Stimulated activated CD8-positive, alpha-beta memory T cell treated with anti-CD3 and anti-CD28 coated beads, Interleukin-12 subunit alpha, Interleukin-12 subunit beta, amount 100 ng/mL, for 4 hours (primary cell): ENCODE measurements around the gene CELSR2.

Experiments
- DNase-seq: peaks from one replicate; pipeline ENCODE4 v3.0.0-alpha.2; 2020; ENCODE audit warnings: low read depth

Gene CELSR2

DNA sequence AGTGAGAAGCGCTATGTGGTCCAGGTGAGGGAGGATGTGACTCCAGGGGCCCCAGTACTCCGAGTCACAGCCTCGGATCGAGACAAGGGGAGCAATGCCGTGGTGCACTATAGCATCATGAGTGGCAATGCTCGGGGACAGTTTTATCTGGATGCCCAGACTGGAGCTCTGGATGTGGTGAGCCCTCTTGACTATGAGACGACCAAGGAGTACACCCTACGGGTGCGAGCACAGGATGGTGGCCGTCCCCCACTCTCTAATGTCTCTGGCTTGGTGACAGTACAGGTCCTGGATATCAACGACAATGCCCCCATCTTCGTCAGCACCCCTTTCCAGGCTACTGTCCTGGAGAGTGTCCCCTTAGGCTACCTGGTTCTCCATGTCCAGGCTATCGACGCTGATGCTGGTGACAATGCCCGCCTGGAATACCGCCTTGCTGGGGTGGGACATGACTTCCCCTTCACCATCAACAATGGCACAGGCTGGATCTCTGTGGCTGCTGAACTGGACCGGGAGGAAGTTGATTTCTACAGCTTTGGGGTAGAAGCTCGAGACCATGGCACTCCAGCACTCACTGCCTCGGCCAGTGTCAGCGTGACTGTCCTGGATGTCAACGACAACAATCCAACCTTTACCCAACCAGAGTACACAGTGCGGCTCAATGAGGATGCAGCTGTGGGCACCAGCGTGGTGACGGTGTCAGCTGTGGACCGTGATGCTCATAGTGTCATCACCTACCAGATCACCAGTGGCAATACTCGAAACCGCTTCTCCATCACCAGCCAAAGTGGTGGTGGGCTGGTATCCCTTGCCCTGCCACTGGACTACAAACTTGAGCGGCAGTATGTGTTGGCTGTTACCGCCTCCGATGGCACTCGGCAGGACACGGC is 2.2 kb downstream of the CELSR2 start:
- no peak for DNase-seq

GRCh38 chr1:109252167-109252892 is 3.0 kb downstream of the CELSR2 start:
- DNase-seq: no peak

GRCh38 chr1:109252893-109253802 is 3.8 kb downstream of the CELSR2 start:
- DNase-seq: no peak

GRCh38 chr1:109253803-109254620 is 4.7 kb downstream of the CELSR2 start:
- DNase-seq: no peak

- DNase-seq: no peak
Observed at GRCh38 chr1:109254621-109255096, 5.3 kb downstream of the CELSR2 start.

- no peak for DNase-seq
Observed at GRCh38 chr1:109255097-109255651, 5.8 kb downstream of the CELSR2 start.

DNA sequence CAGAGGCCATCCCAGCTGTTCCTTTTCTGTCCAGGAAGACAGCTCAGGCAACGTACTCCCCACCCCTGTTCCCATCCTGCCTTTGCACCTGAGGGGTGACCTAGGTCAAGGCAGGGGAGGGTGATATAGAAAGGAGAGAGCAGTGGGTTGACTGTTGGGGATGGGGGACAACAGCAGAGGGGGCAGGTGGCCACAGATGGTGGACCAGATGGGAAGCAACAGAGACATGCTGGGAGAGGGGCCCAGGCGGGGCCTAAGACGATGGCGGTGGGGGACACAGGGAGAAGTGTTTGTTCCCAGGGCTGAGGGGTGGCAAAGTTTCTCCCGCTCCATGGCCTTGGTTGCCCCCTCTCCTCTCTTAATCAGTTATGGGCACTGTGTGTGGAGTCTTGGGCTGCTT is 6.3 kb downstream of the CELSR2 start:
- DNase-seq: no peak

GRCh38 chr1:109256085-109256484 is 6.7 kb downstream of the CELSR2 start:
- DNase-seq: no peak

- DNase-seq: no peak
Observed at GRCh38 chr1:109256971-109257681, 7.8 kb downstream of the CELSR2 start.

DNA sequence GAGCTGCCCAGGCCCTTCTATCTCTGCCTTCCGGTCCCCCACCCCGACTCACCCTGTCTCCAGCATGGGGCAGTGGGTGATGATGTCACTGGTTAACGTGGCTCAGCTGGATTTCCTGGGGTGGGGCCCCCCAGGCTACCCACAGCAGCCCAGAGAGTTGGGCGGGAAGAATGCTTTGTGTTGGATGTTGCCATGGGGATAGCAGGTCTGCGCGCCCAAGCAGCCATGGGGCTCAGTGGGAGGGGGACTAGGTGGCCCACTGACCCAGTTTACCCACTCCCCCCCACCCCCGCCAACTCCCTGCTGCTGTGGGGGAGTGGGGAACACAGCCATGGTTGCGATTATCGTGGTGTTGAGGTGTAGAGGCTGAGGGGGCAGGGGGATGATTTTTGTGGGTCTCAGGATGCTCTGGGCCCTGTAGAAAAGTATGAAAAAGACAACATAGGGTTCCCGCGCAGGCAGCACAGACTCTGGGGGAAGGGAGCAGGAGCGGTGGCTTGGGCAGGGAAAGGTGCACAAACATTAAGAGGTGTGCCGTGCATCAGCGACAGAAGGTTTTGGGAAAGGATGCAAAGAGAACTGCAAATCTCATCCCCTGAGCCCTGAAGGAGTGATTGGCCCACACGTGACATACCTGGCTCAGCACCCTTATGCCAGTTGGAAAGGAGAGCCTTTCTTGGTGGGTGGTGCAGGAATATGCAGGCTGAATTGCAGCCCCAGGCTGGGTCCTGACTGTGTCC is 8.5 kb downstream of the CELSR2 start:
- DNase-seq: no peak

DNA sequence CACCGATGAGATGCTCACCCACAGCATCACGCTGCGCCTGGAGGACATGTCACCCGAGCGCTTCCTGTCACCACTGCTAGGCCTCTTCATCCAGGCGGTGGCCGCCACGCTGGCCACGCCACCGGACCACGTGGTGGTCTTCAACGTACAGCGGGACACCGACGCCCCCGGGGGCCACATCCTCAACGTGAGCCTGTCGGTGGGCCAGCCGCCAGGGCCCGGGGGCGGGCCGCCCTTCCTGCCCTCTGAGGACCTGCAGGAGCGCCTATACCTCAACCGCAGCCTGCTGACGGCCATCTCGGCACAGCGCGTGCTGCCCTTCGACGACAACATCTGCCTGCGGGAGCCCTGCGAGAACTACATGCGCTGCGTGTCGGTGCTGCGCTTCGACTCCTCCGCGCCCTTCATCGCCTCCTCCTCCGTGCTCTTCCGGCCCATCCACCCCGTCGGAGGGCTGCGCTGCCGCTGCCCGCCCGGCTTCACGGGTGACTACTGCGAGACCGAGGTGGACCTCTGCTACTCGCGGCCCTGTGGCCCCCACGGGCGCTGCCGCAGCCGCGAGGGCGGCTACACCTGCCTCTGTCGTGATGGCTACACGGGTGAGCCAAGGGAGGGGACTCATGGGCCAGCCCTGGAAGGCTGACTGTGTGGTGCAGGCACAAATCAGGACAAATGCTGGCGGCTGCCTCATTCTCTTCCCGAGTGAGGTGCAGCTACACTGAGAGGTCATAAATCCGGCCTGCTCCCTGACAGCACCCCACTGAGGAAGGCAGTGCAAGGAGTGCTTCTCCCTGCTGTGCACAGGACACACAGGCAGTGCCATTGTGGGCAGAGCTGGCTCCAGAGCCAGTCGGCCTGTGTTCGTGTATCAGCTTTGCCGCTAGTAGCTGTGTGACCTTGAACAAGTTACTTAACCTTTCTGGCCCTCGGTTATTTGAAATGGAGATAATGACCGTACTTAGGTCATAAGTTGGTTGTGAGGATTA is 9.4 kb downstream of the CELSR2 start:
- DNase-seq: no peak

- no peak for DNase-seq
Observed at GRCh38 chr1:109259674-109260557, 10.6 kb downstream of the CELSR2 start.

DNA sequence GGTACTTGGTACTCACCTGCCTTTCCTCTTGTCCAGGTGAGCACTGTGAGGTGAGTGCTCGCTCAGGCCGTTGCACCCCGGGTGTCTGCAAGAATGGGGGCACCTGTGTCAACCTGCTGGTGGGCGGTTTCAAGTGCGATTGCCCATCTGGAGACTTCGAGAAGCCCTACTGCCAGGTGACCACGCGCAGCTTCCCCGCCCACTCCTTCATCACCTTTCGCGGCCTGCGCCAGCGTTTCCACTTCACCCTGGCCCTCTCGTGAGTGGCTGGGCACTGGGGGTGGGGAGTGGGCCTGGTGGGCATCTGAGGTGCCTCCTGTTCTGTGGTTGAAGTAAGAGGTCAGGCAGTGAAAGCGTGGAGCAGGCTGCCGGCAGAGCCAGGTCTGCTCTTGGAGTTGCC is 11.7 kb downstream of the CELSR2 start:
- DNase-seq: no peak

GRCh38 chr1:109261578-109261977 is 12.2 kb downstream of the CELSR2 start:
- DNase-seq: no peak

DNA sequence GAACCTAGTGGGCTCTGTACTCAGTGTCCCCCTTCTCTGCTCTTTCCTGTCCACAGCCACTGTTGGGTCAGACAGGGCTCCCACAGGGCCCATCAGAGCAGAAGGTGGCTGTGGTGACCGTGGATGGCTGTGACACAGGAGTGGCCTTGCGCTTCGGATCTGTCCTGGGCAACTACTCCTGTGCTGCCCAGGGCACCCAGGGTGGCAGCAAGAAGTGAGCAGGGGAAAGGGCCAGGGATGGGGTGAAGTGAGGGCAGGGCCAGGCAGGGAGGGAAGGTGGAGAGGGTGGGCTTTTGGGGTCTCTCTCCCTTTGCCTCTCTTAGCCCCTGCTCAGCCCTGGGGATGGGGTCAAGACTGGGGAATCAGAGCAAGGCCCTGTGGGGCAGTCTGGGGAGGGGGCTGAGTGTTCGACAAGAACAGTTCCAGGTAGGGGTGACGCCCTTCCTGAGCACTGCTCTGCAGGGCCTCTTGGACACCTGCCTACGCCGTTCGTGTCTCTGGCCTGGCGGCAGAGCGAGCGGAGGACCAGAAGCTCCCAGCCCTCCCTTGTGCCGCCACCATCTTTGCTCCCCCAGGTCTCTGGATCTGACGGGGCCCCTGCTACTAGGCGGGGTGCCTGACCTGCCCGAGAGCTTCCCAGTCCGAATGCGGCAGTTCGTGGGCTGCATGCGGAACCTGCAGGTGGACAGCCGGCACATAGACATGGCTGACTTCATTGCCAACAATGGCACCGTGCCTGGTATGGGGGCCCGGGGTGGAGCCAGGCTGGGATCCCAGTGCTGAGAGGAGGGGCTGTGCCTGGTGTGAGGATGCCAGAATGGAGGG is 13.1 kb downstream of the CELSR2 start:
- no peak for DNase-seq

- DNase-seq: no peak
Observed at GRCh38 chr1:109263234-109263596, 13.9 kb downstream of the CELSR2 start.
